ENCODE measurements around the gene SAMM50.

SAMM50 gene

DNA sequence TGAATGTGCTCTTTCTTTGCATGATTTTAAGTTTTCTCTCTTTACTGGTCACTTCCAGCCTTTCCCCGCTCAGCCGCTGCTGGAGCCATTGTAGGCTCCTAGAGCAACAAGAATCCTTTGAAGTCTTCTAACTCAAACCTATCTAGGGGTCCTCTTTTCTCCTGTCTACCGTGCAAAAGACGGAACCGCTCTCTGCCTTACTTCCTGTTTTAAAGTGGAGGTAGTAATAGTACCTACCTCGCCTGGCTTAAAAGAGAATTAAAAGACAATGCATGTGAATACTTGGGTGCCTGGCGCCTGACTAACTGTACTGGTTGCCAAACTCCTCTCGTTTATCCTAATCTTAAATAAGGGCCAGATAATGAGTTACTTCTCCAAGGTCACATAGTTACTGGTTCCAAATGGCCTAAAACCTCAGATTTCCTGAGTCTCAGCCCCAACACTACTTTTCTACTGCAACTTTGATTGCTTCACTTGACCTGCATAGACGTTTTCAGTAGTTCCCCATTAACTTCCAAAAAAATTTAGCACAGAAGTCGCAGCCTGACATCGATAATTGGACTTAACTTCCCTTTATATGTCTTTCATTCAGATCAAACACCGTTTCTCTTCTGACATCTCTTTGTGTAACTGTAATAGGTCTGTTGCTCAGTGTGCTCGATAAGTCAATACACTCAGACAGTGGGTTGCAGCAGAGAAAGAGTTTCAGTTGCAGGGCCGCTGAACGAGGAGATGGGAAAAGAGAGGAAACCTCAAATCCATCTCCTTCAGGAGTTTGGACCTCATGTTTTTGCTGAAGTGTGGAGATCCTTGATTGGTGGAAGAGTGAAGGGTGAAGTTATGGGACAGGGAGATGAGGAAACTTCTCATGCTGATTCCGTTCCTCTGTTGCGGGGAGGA is 891 bp downstream of the SAMM50 start:
- TF ChIP-seq, protein P1, sequence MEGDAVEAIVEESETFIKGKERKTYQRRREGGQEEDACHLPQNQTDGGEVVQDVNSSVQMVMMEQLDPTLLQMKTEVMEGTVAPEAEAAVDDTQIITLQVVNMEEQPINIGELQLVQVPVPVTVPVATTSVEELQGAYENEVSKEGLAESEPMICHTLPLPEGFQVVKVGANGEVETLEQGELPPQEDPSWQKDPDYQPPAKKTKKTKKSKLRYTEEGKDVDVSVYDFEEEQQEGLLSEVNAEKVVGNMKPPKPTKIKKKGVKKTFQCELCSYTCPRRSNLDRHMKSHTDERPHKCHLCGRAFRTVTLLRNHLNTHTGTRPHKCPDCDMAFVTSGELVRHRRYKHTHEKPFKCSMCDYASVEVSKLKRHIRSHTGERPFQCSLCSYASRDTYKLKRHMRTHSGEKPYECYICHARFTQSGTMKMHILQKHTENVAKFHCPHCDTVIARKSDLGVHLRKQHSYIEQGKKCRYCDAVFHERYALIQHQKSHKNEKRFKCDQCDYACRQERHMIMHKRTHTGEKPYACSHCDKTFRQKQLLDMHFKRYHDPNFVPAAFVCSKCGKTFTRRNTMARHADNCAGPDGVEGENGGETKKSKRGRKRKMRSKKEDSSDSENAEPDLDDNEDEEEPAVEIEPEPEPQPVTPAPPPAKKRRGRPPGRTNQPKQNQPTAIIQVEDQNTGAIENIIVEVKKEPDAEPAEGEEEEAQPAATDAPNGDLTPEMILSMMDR (IDR thresholded peaks at IDR 0.05; ENCODE audit: extremely low read depth, missing control alignments), result no peak
- peak; percentile 21 for DNase-seq (ENCODE audit: low spot score)

DNA sequence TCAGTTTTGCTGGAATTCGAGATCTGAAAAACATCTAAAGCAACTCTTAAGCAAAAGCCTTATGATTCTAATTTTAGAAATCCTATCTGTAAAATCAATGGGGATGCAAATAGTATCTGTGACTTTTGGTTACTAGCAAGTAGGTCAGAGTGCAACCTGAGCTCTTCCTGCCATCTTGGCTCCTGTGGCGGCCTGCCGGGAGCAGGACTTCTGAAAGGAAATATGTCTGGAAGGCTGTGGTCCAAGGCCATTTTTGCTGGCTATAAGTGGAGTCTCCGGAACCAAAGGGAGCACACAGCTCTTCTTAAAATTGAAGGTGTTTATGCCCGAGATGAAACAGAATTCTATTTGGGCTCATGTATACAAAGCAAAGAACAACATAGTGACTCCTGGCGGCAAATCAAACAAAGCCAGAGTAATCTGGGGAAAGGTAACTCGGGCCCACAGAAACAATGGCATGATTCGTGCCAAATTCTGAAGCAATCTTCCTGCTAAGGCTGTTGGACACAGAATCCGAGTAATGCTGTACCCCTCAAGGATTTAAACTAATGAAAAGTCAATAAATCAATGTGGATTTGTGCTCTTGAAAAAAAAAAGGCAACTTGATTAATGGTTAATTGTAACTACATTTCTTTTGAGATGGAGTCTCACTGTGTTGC is 1.7 kb downstream of the SAMM50 start:
- no peak for DNase-seq (ENCODE audit: low spot score)
- TF ChIP-seq, protein P1 (IDR thresholded peaks at IDR 0.05; ENCODE audit: extremely low read depth, missing control alignments), result no peak

DNA sequence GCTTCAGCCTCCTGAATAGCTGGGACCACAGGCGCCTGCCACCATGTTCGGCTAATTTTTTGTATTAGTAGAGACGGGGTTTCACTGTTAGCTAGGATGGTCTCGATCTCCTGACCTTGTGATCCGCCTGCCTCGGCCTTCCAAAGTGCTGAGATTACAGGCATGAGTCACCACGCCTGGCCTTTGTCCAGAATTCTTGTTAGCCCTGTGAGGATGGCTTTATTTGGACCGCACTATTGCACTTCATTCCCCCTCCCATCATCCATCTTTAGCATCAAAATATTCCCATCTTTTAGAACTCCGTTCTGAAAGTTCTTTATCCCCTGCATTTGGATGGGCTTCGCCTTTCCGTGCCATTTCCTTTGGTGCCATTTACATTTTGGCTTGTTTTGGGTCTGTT is 2.6 kb downstream of the SAMM50 start:
- no peak for DNase-seq (ENCODE audit: low spot score)
- TF ChIP-seq, protein P1 (IDR thresholded peaks at IDR 0.05; ENCODE audit: extremely low read depth, missing control alignments), result no peak

DNA sequence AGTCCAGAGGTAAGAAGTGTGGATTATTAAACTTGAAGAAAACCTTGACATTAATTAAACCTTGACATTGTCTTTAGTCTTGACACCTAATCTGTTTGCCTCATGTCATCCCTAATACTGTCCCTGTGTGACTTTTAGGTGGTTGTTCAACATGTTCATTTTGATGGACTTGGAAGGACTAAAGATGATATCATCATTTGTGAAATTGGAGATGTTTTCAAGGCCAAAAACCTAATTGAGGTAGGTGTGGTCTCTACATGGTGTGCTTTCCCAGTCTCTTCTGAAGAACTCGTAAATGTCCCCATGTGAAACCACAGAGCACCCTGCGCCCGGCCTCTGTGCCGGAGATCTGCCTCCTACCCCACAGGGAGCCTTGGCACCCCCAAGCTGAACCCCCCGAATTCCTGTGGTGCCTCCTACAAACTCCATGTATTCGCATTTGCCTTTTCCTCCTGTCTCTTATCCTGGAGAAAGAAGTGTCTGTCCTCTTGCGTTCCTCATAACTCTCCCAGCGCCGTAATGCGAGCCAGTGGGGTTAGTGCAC is 9.1 kb downstream of the SAMM50 start:
- TF ChIP-seq, protein P1 (IDR thresholded peaks at IDR 0.05; ENCODE audit: extremely low read depth, missing control alignments), result no peak
- no peak for DNase-seq (ENCODE audit: low spot score)

DNA sequence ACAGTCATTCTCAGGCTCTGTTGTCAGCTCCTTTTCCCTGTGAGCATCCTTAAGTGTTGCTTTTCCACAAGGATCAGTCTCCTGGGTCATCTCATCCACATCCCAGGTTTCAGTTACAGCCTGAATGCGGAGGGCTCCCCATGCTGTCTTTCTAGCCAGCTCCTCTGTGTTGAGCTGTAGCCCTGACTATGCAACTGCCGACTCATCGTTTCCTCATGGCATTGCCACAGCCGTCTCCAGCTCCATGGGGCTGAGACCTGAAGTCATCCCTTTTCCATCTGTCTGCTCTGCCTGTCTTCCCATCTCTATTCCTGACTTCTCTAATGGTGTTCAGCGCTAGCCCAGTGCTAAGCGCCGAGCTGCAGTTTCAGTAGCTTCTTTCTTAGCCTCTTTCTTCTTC is 11.8 kb downstream of the SAMM50 start:
- TF ChIP-seq, protein P1 (IDR thresholded peaks at IDR 0.05; ENCODE audit: extremely low read depth, missing control alignments), result no peak
- DNase-seq (ENCODE audit: low spot score), result no peak

DNA sequence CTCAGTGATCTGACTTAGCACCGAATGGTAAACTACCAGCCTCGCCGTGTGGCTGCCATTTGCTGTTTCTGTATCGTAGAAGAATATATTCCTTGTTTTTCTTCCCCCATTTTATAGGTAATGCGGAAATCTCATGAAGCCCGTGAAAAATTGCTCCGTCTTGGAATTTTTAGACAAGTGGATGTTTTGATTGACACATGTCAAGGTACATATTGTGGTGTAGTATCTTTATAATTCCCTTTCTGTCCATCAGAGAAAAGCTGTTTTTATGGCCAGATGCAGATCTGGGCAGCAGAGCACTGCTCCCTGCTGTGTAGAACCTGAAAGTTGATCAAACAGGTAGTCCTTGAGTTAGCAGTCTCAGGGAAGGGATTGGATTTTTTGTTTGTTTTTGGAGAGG is 13.4 kb downstream of the SAMM50 start:
- no peak for DNase-seq (ENCODE audit: low spot score)
- TF ChIP-seq, protein P1 (IDR thresholded peaks at IDR 0.05; ENCODE audit: extremely low read depth, missing control alignments), result no peak
